ENCODE results near the gene SBSN.
"Not testable (repeated sequence)": the region's sequence is repeated elsewhere in the genome, so short reads cannot be mapped to it uniquely, and the experiment has no call there.

Gene SBSN

GRCh38 chr19:35507561-35507960 lies 20.6 kb downstream of the SBSN start:
- no peak for DNase-seq (ENCODE audit: low spot score)

- no peak for DNase-seq (ENCODE audit: low spot score)
These were observed 22.1 kb downstream of the SBSN start for GRCh38 chr19:35506011-35506410.

GRCh38 chr19:35502751-35503150 lies 25.4 kb downstream of the SBSN start:
- DNase-seq (ENCODE audit: low spot score) = no peak

GRCh38 chr19:35501684-35502083 lies 26.4 kb downstream of the SBSN start:
- no peak for DNase-seq (ENCODE audit: low spot score)

GRCh38 chr19:35500611-35501010 lies 27.5 kb downstream of the SBSN start:
- no peak for DNase-seq (ENCODE audit: low spot score)

- DNase-seq (ENCODE audit: low spot score) = no peak
These were observed 29.1 kb downstream of the SBSN start for GRCh38 chr19:35498984-35499527.

- no peak for DNase-seq (ENCODE audit: low spot score)
These were observed 29.9 kb downstream of the SBSN start for GRCh38 chr19:35498220-35498619.

- DNase-seq (ENCODE audit: low spot score) = no peak
These were observed 30.7 kb downstream of the SBSN start for GRCh38 chr19:35497406-35497805.

- DNase-seq (ENCODE audit: low spot score) = peak; percentile 91
These were observed 32.7 kb downstream of the SBSN start for GRCh38 chr19:35495107-35496064.

- no peak for DNase-seq (ENCODE audit: low spot score)
These were observed 34.1 kb downstream of the SBSN start for GRCh38 chr19:35493971-35494370.

- DNase-seq (ENCODE audit: low spot score) = no peak
These were observed 36.2 kb downstream of the SBSN start for GRCh38 chr19:35491836-35492360.

GRCh38 chr19:35490364-35490763 lies 37.7 kb downstream of the SBSN start, which contains the start of gene KRTDAP:
KRTDAP (minus strand) TSS chr19:35490464; CDS start chr19:35490442, 22 bp downstream.
- no peak for DNase-seq (ENCODE audit: low spot score)

- DNase-seq (ENCODE audit: low spot score) = no peak
These were observed 39.4 kb downstream of the SBSN start for GRCh38 chr19:35488677-35489076.

GRCh38 chr19:35487656-35488182 lies 40.4 kb downstream of the SBSN start:
- no peak for DNase-seq (ENCODE audit: low spot score)

- DNase-seq (ENCODE audit: low spot score) = no peak
These were observed 41.8 kb downstream of the SBSN start for GRCh38 chr19:35486268-35486708.

- no peak for DNase-seq (ENCODE audit: low spot score)
These were observed 43.7 kb downstream of the SBSN start for GRCh38 chr19:35484252-35485036.

GRCh38 chr19:35483089-35483488 lies 45.0 kb downstream of the SBSN start:
- DNase-seq (ENCODE audit: low spot score) = no peak

- no peak for DNase-seq (ENCODE audit: low spot score)
These were observed 49.1 kb downstream of the SBSN start for GRCh38 chr19:35478794-35479677.

GRCh38 chr19:35476149-35476548 lies 52.0 kb downstream of the SBSN start:
- no peak for DNase-seq (ENCODE audit: low spot score)

- not testable (repeated sequence) for DNase-seq (ENCODE audit: low spot score)
These were observed 53.5 kb downstream of the SBSN start for GRCh38 chr19:35474594-35474993.

- no peak for DNase-seq (ENCODE audit: low spot score)
These were observed 54.0 kb downstream of the SBSN start for GRCh38 chr19:35474104-35474503.
